ENCODE data around the gene CIAO3. TPM values are rescaled to one million over a fixed set of nuclear protein-coding genes. Genes with fewer than 3 reads are reported as not detected.

CIAO3 gene
- total RNA-seq, 1 donor from 2014 or later = 24.2 TPM

GRCh38 chr16:782258-782657, 41.5 kb upstream of the CIAO3 start:
- TF ChIP-seq CTCF (IDR thresholded peaks at IDR 0.05) = no peak
- Histone ChIP-seq H3K9me3 (no peaks in the 10 kb centered on the region), H3K4me1 (peaks cover 6% of the 10 kb centered on the region), H3K4me3 (no peak overlapping the region), H3K36me3 (no peaks in the 10 kb centered on the region), H3K27ac (no peak overlapping the region), H3K27me3 (peaks cover 26% of the 10 kb centered on the region)
- intact Hi-C loops (cut with DNase I) = loop anchor here (10.0 kb wide), 1 partner anchor 67 kb away; the partner anchor contains the start of gene METRN
- no peak for ATAC-seq
- DNase-seq = no peak

GRCh38 chr16:781346-782010, 40.7 kb upstream of the CIAO3 start:
- H3K9me3 ChIP-seq = no peaks in the 10 kb centered on the region
- no peak for TF ChIP-seq CTCF (IDR thresholded peaks at IDR 0.05)
- ATAC-seq (no peak), DNase-seq (no peak)
- no peaks in the 10 kb centered on the region for H3K4me1 ChIP-seq
- intact Hi-C loops (cut with DNase I) = loop anchor here (10.0 kb wide), 1 partner anchor 67 kb away; the partner anchor contains the start of gene METRN
- H3K27me3 ChIP-seq = peaks cover 26% of the 10 kb centered on the region
- H3K36me3 ChIP-seq = no peaks in the 10 kb centered on the region
- no peak overlapping the region for H3K4me3 ChIP-seq
- H3K27ac ChIP-seq = no peak overlapping the region

- Histone ChIP-seq H3K27me3 (peaks cover 26% of the 10 kb centered on the region), H3K9me3 (no peaks in the 10 kb centered on the region), H3K36me3 (no peaks in the 10 kb centered on the region), H3K4me3 (no peak overlapping the region), H3K27ac (no peak overlapping the region), H3K4me1 (no peaks in the 10 kb centered on the region)
- DNase-seq (no peak), ATAC-seq (no peak)
- intact Hi-C loops (cut with DNase I) = loop anchor here (10.0 kb wide), 1 partner anchor 65 kb away; the partner anchor contains the start of gene METRN
- TF ChIP-seq CTCF (IDR thresholded peaks at IDR 0.05) = no peak
These were observed 39.5 kb upstream of the CIAO3 start for GRCh38 chr16:780296-780695.

- Histone ChIP-seq H3K4me3 (no peak overlapping the region), H3K4me1 (no peaks in the 10 kb centered on the region), H3K27me3 (peaks cover 26% of the 10 kb centered on the region), H3K9me3 (no peaks in the 10 kb centered on the region), H3K27ac (no peak overlapping the region), H3K36me3 (no peaks in the 10 kb centered on the region)
- intact Hi-C loops (cut with DNase I) = no loop called here
- ATAC-seq = no peak
- DNase-seq = no peak
- TF ChIP-seq CTCF (IDR thresholded peaks at IDR 0.05) = no peak
These were observed 38.8 kb upstream of the CIAO3 start for GRCh38 chr16:779561-779960.

- peaks cover 26% of the 10 kb centered on the region for H3K27me3 ChIP-seq
- H3K36me3 ChIP-seq = no peaks in the 10 kb centered on the region
- H3K9me3 ChIP-seq = no peaks in the 10 kb centered on the region
- H3K4me3 ChIP-seq = no peak overlapping the region
- no peaks in the 10 kb centered on the region for H3K4me1 ChIP-seq
- ATAC-seq = no peak
- no peak for TF ChIP-seq CTCF (IDR thresholded peaks at IDR 0.05)
- DNase-seq = no peak
- H3K27ac ChIP-seq = no peak overlapping the region
- intact Hi-C loops (cut with DNase I) = no loop called here
These were observed 38.2 kb upstream of the CIAO3 start for GRCh38 chr16:778909-779527.
